Measurements from ENCODE around the gene MOV10L1.
A peak's percentile ranks its signal among the peaks of the same experiment; 100 is the strongest.
"Not testable (repeated sequence)": the region's sequence is repeated elsewhere in the genome, so short reads cannot be mapped to it uniquely, and the experiment has no call there.

The MOV10L1 gene

GRCh38 chr22:50161508-50162390 lies 71.9 kb downstream of the MOV10L1 start:
- DNase-seq = no peak

- no peak for DNase-seq
Measured at GRCh38 chr22:50162391-50162956, 72.7 kb downstream of the MOV10L1 start.

GRCh38 chr22:50165436-50166123 lies 75.8 kb downstream of the MOV10L1 start:
- DNase-seq = no peak

- DNase-seq = no peak
Measured at GRCh38 chr22:50167689-50168489, 78.1 kb downstream of the MOV10L1 start.

- not testable (repeated sequence) for DNase-seq
Measured at GRCh38 chr22:50168490-50169180, 78.8 kb downstream of the MOV10L1 start.

- DNase-seq = no peak
Measured at GRCh38 chr22:50169181-50169759, 79.5 kb downstream of the MOV10L1 start.

GRCh38 chr22:50169774-50170341 lies 80.1 kb downstream of the MOV10L1 start:
- peak; percentile 32 for DNase-seq

GRCh38 chr22:50170453-50171318 lies 80.9 kb downstream of the MOV10L1 start, which contains the start of gene PANX2:
PANX2 (plus strand) TSS chr22:50170731; CDS start chr22:50170731, 0 bp downstream.
- DNase-seq = no peak

- DNase-seq = no peak
Measured at GRCh38 chr22:50171319-50171964, 81.6 kb downstream of the MOV10L1 start.

- DNase-seq = no peak
Measured at GRCh38 chr22:50171965-50172421, 82.2 kb downstream of the MOV10L1 start.

GRCh38 chr22:50173311-50173982 lies 83.6 kb downstream of the MOV10L1 start:
- DNase-seq = no peak

GRCh38 chr22:50173983-50174355 lies 84.2 kb downstream of the MOV10L1 start:
- no peak for DNase-seq

GRCh38 chr22:50174382-50175190 lies 84.8 kb downstream of the MOV10L1 start:
- no peak for DNase-seq

- no peak for DNase-seq
Measured at GRCh38 chr22:50175191-50175461, 85.3 kb downstream of the MOV10L1 start.

GRCh38 chr22:50175921-50176849 lies 86.4 kb downstream of the MOV10L1 start:
- DNase-seq = no peak

- no peak for DNase-seq
Measured at GRCh38 chr22:50176850-50177536, 87.2 kb downstream of the MOV10L1 start.

All from NCI-H2029 (cell line).